T-helper 1 cell treated with Interleukin-12 subunit alpha and Interleukin-12 subunit beta and Interleukin-4 antibody, amounts not matched to agents 30 ng/mL and 1 ng/mL, for 36 hours (primary cell): ENCODE measurements around the gene CCDC160. TPM values are rescaled to one million over a fixed set of nuclear protein-coding genes. Genes with fewer than 3 reads are reported as not detected.

ENCODE experiments used
- intact Hi-C: fragments of 100-400 bp; cut with micrococcal nuclease; formaldehyde crosslinking; loops from one replicate; pipeline ENCODE4 v1.15.1; 2024
- total RNA-seq: library from RNA; stranded (reverse); gene quantifications from 2 replicates; pipeline ENCODE4 v1.2.3, GENCODE V29; 2022

CCDC160 gene
- total RNA-seq, 1 donor from 2014 or later = 0.17 TPM

DNA sequence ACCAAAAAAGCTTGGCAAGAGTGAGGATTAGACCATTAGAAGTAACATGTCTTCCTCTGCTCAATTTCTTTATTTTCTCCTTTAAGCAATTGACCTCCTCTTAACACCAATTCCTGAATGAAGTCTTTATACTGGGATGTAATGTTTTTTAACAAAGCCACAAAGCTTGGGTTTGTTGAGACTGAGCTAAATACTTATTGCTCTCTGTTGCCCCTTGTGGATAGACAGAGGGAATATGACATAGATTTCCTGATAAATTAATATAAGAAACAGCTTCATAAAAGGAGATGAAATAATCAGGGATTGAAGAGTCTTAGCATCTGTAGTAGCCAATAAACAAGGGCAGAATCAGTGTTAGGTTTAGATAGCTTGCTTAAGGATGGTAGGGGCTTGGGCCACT is 57.6 kb downstream of the CCDC160 start:
- intact Hi-C loops = no loop called here

Other genes starting within 250 kb of the CCDC160 start
- gene PHF6, start 136.1 kb downstream of the CCDC160 start, total RNA-seq = 32.9 and 36.2 TPM in 2 replicates
- gene HPRT1, start 223.0 kb downstream of the CCDC160 start, total RNA-seq = 71.7 and 75.0 TPM in 2 replicates